Effector CD8-positive, alpha-beta T cell (primary cell): ENCODE results near the gene NIPAL3.
A peak's percentile ranks its signal among the peaks of the same experiment; 100 is the strongest.

Experiments used
- DNase-seq: peaks from one replicate; lab custom pipeline; 2025; lab: John Stamatoyannopoulos, UW
- total RNA-seq, 4 experiments: gene quantifications; one replicate each; lab custom pipeline; 2026; lab: John Stamatoyannopoulos, UW

Gene NIPAL3
- total RNA-seq: 51.0 to 119 (median 82.8) reads per million in 4 experiments

- peak; percentile 94 for DNase-seq
These were observed at the start of gene NIPAL3 for GRCh38 chr1:24415334-24415909. NIPAL3 (plus strand) TSS chr1:24415802; CDS start chr1:24419548, 3,746 bp downstream.

GRCh38 chr1:24366707-24367106, 48.9 kb upstream of the NIPAL3 start:
- DNase-seq: no peak

- no peak for DNase-seq
These were observed 46.4 kb upstream of the NIPAL3 start for GRCh38 chr1:24369199-24369598.

- no peak for DNase-seq
These were observed 45.8 kb upstream of the NIPAL3 start for GRCh38 chr1:24369801-24370200.

GRCh38 chr1:24373044-24373443, 42.6 kb upstream of the NIPAL3 start:
- DNase-seq: no peak

GRCh38 chr1:24373710-24374109, 41.9 kb upstream of the NIPAL3 start:
- DNase-seq: no peak

- DNase-seq: no peak
These were observed 40.5 kb upstream of the NIPAL3 start for GRCh38 chr1:24374891-24375786.

GRCh38 chr1:24379733-24380315, 35.8 kb upstream of the NIPAL3 start:
- DNase-seq: no peak

- DNase-seq: no peak
These were observed 35.1 kb upstream of the NIPAL3 start for GRCh38 chr1:24380508-24380907.

- DNase-seq: no peak
These were observed 34.3 kb upstream of the NIPAL3 start for GRCh38 chr1:24381256-24381655.

- no peak for DNase-seq
These were observed 33.4 kb upstream of the NIPAL3 start for GRCh38 chr1:24382165-24382577.

GRCh38 chr1:24383381-24383940, 32.1 kb upstream of the NIPAL3 start:
- no peak for DNase-seq

- DNase-seq: no peak
These were observed 31.1 kb upstream of the NIPAL3 start for GRCh38 chr1:24384251-24385090.

- DNase-seq: peak; percentile 3
These were observed 30.3 kb upstream of the NIPAL3 start for GRCh38 chr1:24385160-24385940.

GRCh38 chr1:24386241-24386640, 29.4 kb upstream of the NIPAL3 start:
- no peak for DNase-seq

- DNase-seq: no peak
These were observed 28.7 kb upstream of the NIPAL3 start for GRCh38 chr1:24386931-24387330.

- DNase-seq: no peak
These were observed 27.9 kb upstream of the NIPAL3 start for GRCh38 chr1:24387636-24388175.

GRCh38 chr1:24388331-24388885, 27.2 kb upstream of the NIPAL3 start:
- no peak for DNase-seq

- DNase-seq: no peak
These were observed 26.3 kb upstream of the NIPAL3 start for GRCh38 chr1:24389231-24389678.
